GM19025 (cell line): ENCODE results near the gene ACR.

Experiments
- ATAC-seq: cut with Tn5 transposase; IDR thresholded peaks from one replicate; pipeline ENCODE4 v1.9.1; 2021; ENCODE audit warnings: mild to moderate bottlenecking, low read depth, moderate library complexity; ENCODE audit not compliant: unreplicated experiment

Gene ACR

DNA sequence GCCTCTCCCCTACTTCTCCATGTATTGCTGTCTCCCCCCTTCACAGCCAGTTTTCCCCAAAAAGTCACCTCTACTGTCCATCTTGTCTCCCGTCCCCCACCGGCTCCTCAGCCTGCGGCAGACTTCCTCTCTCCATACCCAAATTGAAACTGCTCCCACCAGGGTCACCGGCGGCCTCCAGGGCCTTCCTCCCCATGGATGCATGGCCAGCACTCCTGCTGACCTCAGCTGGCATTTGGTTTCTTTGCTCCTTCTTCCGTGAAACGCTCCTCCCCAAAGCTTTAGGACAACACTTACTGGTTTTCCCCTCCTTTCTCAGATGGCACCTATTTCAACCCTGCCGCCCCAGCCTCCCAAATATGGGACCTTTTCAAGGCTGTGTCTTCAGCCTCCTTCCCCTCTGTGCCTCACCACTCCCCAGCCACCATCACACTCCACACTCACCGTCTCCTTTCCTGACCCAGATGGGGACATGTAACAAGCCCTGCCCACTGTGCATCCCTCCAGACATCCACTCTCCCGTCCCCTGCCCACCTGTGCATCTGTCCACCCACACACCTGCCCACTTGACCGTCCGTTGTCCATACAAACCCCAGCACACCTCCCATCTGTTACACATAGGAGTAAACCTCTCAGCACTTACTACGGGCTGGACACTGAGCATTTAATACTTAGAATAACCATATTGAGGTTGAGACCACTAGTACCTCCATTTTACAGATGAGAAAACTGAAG, 21.5 kb upstream of the ACR start:
- no peak for ATAC-seq

DNA sequence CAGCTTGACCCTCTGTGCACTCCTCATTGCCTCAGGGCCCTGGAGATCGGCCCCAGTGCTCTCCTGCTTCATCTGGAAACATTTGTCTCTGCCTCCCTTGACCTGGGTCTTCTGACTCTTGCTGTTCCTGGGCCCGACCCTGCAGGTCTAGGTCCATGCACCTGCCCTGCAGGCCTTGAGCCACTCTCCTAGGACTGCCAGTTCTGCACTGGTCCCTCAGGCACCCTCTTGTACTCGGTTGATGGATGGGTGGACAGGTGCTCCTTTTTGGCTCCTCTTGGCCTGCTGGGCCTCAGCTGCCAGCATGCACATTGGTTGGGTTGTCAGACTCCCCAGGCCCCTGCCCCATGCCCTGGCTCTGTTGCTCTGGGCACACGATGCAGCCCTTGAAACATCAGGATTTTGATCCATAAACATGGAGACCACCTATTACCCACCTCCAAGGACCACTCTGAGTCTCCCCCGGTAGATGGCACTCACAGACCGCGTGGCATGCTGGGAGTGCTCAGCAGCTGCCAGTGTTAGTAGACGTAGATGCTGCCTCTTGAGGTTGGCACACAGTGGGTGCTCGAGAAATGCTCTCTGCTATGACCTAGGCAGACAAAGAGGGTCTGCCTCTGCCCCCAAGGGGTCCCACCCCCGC, 20.2 kb upstream of the ACR start:
- no peak for ATAC-seq

DNA sequence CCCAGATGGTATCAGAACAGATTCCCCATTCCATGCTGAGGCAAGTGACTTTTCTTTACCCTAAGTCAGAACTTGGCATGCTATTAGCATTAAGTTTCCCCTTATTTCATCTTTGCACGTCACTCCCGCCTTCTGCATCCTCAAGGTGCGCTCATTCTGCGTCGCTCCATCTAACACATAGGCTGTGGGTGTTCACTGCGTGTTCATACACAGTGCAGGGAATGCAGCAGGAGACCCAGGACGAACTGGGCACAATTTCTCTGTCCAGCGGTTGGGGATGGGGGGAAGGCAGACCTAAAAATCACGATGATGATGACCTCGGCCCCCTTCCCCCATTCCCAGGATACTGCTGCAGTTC, 19.7 kb upstream of the ACR start:
- no peak for ATAC-seq

DNA sequence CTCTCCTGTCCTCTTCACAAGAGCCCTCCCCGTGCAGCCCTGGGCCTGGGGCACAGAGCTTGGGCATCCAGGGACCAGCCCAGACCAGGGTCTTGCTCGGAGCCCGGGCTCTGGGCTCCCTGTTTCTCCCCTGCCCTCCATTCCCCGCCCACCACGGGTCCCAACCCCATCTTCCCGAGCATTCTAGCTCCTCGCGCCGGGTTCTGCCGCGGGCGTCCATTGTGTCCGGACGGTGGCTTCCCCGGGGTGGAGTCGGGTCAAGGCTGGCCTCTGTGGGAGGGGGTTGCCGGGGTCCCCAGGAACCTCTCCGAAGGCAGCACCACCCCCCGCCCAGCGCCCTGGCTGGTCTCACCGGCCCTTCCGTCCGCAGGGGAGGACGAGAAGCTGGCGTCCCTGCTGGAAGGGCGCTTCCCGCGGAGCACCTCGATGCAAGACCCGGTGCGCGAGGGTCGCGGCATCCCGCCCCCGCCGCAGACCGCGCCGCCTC, 18.1 kb upstream of the ACR start:
- ATAC-seq = no peak

- ATAC-seq = no peak
These were observed 17.4 kb upstream of the ACR start for GRCh38 chr22:50720301-50721256.

DNA sequence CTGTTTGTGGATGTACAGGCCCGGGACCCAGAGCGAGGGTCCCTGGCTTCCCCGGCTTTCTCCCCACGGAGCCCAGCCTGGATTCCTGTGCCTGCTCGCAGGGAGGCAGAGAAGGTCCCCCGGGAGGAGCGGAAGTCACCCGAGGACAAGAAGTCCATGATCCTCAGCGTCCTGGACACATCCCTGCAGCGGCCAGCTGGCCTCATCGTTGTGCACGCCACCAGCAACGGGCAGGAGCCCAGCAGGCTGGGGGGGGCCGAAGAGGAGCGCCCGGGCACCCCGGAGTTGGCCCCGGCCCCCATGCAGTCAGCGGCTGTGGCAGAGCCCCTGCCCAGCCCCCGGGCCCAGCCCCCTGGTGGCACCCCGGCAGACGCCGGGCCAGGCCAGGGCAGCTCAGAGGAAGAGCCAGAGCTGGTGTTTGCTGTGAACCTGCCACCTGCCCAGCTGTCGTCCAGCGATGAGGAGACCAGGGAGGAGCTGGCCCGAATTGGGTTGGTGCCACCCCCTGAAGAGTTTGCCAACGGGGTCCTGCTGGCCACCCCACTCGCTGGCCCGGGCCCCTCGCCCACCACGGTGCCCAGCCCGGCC, 16.7 kb upstream of the ACR start:
- ATAC-seq = no peak

- ATAC-seq = no peak
These were observed 15.8 kb upstream of the ACR start for GRCh38 chr22:50722048-50722701.

GRCh38 chr22:50722716-50723428, 15.1 kb upstream of the ACR start:
- no peak for ATAC-seq

DNA sequence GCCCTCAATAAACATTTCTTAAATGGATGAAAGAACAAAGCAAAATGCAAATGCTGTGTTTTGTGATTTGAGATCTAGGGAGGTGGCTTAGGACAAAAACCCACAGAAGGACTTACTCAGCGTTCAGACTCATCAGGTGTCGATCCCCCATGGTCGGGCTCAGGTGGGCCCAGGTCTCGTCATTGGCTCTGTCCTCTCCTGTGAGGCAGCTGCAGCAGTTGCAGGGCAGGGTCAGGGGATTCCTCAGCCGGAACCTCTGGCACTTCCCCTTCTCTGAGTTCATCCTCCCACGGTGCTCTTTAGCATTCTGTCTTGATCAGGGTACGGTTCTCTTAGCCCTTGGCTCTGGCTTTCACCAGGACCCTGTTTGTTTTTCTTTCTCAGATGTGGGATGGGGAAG, 14.0 kb upstream of the ACR start:
- no peak for ATAC-seq

DNA sequence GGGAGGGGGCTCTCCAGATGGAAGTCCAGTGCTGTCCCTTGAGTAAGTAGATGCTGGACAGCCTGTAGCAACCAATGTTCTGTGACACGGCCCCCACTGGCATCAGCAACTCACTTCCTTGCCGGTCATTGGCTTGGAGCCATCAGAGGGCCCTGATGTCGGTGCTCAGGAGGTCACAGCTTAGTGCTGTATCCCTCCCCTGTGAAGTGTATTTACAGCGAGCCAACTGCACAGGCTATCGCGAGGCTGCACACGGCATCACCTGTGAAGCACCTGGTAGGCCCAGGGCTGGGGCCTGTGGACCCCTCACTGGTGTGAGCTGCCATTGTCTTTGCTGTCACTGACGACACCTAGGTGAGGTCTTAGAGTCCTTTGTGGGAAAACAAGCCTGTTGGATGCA, 13.4 kb upstream of the ACR start:
- ATAC-seq = no peak

- no peak for ATAC-seq
These were observed 12.4 kb upstream of the ACR start for GRCh38 chr22:50725597-50725996.

GRCh38 chr22:50726643-50727340, 11.2 kb upstream of the ACR start:
- ATAC-seq = no peak

DNA sequence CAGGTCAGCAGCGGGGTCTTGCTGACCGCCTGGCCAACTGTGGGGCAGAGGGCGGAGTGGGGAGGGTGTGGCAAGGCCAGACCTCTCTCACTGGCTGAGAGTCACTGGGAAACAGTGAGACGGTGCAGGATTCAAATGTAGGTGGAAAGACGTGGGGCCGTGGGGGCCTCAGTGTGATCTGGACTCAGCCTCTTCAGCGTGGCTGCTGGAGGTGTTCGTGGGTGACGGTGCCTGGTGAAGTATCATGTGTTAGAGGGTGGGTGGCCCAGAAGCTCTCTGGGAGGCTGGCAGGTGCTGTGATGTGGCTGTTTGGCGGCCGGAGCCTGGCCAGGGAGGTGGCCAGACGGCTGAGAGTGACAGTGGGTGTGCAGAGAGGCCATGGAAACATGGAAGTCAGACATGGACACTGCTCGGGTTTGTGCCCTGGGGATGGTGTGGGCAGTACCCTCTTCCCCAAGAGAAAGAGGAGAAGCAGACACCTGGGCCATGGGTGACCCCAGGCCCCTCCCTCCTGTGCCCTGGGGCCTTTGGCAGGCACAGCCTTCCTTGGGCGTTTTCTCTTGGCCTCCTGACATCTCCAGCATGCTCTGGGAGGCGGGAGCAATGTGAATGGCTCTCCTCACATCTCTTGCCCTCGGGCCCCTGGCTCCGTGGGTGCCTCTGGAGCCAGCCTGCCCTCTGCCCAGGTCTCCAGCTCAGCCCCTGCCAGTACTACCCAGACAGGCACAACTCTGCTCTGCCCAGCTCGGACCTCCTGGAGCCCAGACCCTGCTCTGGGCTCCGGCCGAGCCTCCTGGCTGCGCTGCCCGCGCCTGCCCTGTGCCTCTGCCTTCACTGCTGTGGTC, 10.1 kb upstream of the ACR start:
- no peak for ATAC-seq

GRCh38 chr22:50728523-50728931, 9.5 kb upstream of the ACR start:
- no peak for ATAC-seq

GRCh38 chr22:50729391-50730012, 8.5 kb upstream of the ACR start:
- no peak for ATAC-seq

DNA sequence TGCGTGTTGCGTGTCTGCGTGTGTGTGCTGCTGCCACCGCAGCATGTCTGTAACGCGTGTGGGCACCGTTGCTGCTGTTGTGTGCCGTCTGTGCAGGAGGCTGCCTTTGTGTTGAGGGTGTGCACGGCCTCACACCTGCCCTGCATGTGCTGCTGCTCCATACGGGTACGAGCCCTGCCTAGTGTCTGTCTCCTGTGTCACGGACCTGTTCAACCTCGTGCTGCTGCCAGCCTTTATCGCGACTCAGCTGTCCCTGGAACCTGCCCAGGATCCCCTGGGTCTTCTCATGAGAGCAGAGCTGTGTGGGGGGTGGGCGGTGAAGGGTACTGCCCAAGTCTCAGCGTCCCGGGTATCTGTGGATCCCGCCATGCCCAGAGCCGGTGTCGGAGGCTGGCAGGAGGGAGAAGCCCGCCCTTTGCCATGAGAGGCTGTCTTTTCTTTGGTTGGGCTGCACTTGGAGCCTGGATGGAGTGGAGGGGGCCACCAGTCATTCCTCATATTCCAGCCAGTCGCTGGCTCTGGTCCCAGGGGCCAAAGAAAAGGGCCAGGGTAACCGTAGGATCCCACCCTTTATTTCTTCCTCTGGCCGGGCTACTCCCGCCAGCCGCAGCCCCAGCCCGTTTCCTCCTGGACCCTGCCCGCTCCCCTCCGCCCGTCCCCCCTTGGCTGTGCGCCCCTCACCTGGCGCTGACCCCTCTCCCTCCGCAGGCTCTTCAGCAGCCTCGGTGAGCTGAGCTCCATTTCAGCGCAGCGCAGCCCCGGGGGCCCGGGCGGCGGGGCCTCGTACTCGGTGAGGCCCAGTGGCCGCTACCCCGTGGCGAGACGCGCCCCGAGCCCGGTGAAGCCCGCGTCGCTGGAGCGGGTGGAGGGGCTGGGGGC, 7.8 kb upstream of the ACR start:
- no peak for ATAC-seq
